Measurements from ENCODE around the gene VPS39.

The VPS39 gene

DNA sequence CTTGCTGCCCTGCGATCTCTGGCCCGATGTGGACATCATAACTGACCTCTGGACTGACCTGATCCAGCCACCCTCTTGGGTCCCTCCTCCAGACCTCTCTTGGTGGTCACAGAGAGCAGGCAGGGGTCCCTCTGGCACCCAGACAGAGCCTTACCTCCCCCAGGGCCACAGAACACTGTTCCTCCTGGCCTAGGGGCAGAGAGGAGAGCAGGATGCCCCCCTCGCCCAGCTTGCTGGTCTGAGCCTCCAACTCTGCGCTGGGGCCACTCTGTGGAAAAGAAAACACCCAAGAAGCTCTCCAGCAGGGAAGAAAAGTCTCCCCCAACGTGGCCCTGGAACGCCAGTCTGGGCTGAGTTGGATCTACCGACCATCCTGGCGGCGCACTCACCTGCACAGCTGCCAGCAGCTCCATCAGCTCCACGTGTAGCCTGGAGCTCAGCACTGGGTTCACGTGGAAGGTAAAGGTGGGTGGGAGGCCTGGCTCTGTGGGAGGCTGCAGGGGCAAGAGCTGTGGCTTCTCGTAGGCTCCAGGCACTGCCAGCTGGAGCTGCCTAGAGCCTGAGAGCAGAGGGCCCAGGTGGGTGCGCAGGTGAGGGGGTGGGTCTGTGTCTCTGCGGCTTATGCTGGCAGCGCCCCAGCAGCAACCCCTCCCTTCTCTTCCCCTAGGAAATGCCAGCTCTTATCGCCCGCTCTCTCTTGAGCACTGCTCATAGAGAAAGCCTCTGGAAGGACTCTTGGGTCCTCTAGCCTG is 57.7 kb downstream of the VPS39 start:
- DNase-seq, result peak in 39 of 42 donors; percentile 21 to 87 (median 62)

DNA sequence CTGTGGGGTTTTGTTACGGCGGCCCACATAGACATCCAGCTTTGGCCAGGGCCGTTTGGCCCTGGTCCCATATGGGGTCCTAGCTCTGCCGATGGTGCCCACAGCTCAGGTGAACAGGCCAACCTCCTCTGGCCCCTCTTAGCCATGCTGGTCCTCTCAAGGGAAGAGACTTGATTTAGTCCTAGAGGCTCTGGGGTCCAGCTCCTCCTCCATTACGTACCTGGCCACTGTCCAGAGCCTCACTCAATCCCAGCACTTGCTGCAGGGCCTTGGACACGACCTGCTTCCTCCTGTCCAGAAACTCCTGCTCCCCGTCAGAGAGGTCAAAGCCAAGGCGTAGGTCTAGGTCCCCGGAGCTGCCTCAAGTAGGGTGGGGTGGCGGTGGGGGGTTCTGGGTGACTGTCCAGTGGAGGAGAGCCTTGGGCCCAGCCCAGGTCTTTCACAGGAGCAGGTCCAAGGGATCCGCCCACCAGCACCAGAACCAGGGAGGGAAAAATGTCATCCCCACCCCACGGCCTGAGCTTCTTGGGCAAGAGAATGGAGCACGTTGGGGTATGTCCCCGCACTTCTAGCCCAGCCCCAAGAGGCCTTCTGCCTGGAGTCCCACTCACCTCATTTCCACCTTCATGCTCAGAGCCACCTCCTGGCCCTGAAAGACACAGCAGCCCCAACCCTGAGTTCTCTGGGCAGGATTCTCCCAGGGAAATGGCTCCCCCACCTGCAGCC is 58.4 kb downstream of the VPS39 start:
- intact Hi-C loops (cut with DNase I), result loop anchor here (10.0 kb wide), 1 partner anchor 165 kb away; no protein-coding TSS in a partner anchor

More for the DNA sequence above, 57.7 kb downstream of the VPS39 start:
- intact Hi-C loops (cut with DNase I), result no loop called here

DNA sequence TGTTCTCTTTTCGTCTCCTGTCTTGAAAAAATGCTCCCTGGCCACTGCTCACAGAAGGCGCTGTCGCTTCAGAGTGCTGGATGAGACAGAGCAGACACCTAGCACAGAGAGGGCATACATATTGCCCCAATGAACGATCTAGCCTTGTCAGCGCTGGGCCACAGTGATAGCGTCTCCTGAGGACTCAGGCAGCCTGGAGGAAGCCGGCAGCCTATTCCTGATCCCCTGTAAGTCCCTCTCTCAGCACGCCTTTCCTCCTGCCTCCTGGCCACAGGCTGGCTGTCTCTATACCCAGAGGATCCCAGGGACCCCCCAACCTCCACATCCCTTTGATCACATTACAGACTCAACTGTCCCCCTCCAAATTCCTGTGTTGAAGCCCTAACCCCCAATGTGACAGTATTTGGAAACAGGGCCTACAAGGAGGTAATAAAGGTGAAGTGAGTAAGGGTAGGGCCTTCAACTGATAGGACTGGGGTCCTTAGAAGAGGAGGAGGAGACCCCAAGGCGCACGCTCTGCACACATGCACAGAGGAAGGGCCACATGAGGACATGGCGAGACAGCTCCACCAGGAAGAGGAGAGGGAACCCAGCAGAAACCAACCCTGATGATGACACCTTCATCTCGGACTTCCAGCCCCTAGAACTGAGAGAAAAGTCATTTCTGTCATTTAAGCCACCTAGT is 59.2 kb downstream of the VPS39 start:
- intact Hi-C loops (cut with DNase I), result loop anchor here (10.0 kb wide), 1 partner anchor 164 kb away; no protein-coding TSS in a partner anchor
- DNase-seq, result peak in 6 of 42 donors; percentile 11 to 32 (median 20)

More for the DNA sequence above, 58.4 kb downstream of the VPS39 start:
- peak in 5 of 42 donors; percentile 22 to 37 (median 26) for DNase-seq

DNA sequence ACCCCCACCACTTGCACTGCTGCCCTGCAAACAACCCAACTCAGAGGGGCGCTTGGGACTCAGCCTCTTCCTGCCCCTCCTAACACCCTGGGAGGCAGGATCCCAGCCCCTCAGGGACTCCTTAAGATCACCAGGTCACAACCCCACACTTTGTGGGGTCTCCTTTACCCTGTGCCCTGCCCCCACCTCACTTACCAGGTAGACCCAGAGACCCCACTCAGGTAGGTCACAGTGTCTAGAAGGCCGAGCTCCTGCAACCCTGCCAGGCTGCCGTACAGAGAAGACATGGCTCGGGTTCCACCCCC is 60.7 kb downstream of the VPS39 start:
- peak in 4 of 42 donors; percentile 11 to 18 (median 14) for DNase-seq
- intact Hi-C loops (cut with DNase I), result loop anchor here (10.0 kb wide), 1 partner anchor 163 kb away; no protein-coding TSS in a partner anchor

DNA sequence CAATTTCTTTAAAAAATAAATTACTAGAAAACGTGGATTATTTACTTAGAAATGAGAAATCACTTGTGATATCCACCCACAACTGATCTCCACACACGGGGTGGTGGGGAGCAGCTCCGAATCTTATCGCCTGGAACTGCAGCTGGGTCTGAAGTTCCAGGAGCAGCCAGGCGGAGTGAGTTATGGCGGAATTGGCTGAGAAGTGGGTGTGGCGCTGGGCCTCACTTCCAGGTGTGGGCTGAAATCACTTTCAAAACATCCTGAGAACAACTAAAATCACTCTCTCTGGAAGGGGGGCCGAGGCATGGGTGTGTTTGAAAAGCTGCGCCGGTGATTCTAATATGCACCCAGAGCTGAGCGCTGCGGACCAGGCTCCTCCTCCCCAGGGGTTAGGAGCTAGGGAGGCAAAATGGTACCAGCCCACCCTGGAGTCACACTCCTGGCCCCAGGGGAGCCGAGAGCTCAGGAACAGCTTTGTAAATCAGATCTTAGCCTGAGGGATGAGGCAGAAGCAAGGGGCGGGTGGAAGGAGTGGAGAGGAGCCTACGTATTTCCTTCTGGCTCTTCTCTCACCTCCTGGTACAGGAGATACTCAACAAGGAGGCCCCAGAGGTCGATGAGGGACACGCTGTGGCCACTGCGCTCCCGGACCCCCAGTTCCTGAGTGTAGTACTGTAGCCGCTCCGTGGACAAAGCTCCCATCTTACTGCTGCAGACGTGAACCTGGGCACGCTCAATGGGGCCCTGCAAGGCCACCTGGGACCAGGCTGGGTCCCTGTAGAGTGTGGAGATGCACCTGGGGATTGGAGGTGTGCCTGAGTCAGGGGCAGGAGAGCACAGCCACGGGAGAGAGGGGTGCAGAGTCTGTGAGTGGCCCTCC is 61.3 kb downstream of the VPS39 start:
- DNase-seq, result peak in 7 of 42 donors; percentile 4 to 34 (median 21)
- intact Hi-C loops (cut with DNase I), result loop anchor here (10.0 kb wide), 1 partner anchor 162 kb away; no protein-coding TSS in a partner anchor

DNA sequence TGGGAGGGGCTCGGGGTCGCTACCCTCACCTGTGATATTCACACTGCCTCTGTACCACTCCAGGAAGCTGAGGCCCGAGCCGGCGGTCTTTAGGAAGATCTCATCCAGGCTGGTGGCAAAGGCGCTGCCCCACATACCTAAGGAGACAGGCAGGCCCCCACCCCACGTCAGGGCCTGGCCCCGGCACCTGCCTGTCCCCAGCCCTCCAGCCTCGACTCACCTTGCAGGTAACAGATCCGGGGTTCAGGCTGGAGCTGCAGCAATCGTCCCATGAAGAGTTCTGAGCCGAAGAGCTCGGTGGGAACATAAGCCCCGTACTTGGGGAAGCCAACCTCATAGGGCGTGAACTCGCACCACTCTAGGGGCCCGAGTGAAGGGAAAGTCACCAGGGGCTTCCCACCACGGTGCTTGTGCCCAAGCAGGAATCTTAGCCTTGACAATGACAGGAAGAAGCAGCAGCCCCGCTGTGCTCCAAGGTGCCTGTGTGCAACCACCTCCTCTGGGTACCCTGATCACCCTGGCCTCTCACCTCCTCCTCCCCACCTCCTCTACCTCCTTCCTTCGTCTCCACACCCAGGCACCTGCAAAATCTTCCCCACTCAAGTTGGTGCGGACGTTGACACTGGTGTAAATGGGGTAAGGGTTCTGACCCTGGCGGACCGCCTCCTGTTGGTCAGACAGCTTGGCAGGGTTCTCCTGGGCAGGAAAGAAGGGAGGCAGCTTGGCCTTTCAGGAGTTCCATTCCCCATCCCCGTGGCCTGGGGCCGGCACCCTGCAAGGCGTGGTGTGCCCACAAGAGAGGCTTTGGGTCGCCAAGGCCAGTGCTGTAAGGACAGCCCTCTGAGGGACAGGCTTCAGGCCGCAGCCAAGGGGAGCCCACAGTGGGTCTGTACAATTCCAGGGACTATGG is 62.3 kb downstream of the VPS39 start:
- intact Hi-C loops (cut with DNase I), result loop anchor here (10.0 kb wide), 1 partner anchor 161 kb away; no protein-coding TSS in a partner anchor
- peak in 7 of 42 donors; percentile 6 to 25 (median 20) for DNase-seq

DNA sequence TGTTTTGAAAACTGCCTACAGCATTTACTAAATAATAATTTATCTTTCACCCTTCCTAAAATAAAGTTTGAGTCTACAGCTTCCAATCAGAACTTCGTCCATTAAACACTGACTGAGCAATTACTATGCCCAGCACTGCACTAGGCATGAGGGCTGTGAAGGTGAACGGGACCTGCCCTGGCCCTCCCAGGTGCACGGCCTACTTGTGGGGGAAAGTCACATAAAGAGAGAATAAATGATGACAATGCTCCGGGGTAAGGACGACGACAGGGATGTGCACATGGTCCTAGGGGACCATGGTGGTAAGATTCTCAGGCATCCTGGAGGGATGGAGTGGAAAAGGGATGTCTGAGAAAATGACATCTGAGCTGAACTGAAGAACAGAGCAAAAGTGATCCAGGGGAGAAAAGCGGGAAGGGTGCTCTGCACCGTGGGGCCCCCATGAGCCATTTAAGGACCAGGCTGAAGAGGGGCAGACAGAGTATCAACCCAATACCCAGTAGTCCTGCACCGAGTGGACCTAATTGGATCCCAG is 63.2 kb downstream of the VPS39 start:
- intact Hi-C loops (cut with DNase I), result loop anchor here (10.0 kb wide), 1 partner anchor 160 kb away; no protein-coding TSS in a partner anchor
- DNase-seq, result peak in 4 of 42 donors; percentile 10 to 29 (median 16)

DNA sequence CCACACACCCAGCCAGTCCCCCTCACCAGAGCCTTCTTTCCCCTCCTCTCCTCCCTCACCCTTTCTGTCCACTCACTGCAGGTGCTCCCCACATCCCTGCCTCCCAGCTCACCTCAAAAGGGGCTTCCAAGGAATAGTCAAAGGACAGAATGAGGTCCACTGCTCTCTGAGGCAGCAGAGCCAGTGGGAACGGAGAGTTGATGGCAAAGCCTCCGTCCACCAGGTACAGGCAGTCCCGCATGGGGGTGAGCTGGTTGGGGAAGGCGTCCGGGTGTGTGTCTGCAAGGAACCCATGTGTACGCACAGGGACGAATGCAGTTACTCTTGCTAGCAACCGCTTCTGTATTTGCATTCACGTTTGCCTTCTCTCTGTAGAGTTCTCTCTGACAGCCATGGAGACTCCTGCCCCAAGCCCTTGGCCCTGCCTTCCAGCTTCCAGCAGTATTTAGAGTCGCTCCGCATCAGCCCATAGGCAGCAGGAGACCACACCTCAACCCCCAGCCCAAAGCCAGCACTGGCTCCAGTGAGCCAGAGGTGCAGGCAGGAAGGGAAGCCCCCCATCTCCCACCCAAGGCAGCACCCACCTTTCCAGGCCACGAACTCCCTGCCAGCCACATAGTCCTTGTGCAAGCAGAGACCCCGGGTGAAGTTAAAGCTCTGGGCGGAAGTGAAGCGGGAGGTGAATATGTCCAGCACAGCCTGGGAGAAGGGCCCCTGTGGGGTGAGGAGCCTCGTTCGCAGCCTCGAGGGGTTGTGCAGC is 64.1 kb downstream of the VPS39 start:
- intact Hi-C loops (cut with DNase I), result loop anchor here (10.0 kb wide), 1 partner anchor 159 kb away; no protein-coding TSS in a partner anchor

DNA sequence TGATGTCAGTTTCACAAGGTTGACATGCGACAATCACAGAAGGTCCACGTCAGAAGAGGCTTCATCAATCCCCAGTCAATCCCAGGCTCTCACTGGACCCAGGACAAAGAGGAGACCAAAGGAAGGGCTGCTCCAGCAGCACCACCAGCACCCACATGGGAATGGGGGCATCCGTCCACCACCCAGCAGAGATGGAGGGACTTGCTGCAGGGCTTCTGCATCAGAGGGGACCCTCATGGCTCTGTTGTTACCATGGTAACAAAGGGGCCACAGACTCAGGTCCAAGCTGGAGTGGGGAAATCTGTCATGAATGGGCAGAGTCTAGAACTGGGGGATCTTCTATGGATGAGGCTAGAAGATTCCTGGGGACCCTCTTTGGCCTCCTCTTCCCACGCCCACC is 64.7 kb downstream of the VPS39 start:
- DNase-seq, result peak in 3 of 42 donors; percentile 1 to 18 (median 3)
- intact Hi-C loops (cut with DNase I), result loop anchor here (10.0 kb wide), 1 partner anchor 159 kb away; no protein-coding TSS in a partner anchor

More for the DNA sequence above, 64.1 kb downstream of the VPS39 start:
- peak in 7 of 42 donors; percentile 1 to 25 (median 13) for DNase-seq

DNA sequence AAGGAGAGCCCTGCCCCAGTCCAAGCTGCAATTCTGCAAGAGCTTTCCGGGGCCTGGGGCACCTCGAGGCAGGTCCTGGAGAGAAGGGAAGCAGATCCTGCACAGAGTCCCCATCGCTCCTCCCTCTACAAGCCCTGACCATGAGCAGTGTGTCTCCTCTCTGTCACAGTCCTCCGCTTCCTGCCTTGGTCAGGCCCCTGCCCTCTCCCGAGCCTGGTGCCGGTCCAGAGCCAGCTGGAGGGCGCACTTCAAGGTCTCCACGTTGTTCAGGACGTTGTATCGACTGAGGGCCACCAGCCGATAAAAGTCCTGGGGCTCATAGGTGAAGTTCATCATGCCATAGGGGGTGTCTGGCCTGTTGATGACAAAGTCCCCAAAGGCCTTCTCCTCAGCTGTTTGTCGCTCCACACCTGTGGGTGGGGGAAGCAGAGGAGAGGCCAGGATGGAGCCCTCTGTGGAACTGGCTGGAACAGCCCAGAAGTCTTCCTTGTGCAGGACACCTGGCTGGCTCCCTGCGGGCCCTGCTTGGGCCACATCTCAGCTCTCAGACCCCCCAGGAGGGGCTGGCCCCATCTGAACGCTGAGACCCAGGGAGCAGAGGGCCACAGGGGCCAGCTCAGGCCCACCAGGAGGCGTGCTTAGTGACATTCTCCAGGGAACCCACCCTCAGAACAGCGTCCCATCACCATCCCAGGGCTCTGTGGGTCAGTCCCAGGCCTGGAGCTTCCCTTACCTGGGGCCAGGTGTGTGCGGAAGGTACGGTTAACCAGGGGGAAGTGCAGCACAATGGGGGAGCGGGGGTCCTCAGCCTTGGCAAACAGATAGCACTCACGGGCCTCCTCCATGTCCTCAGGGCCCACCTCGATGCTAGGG is 66.1 kb downstream of the VPS39 start:
- peak in 6 of 42 donors; percentile 3 to 19 (median 13) for DNase-seq
- intact Hi-C loops (cut with DNase I), result loop anchor here (10.0 kb wide), 1 partner anchor 157 kb away; no protein-coding TSS in a partner anchor

DNA sequence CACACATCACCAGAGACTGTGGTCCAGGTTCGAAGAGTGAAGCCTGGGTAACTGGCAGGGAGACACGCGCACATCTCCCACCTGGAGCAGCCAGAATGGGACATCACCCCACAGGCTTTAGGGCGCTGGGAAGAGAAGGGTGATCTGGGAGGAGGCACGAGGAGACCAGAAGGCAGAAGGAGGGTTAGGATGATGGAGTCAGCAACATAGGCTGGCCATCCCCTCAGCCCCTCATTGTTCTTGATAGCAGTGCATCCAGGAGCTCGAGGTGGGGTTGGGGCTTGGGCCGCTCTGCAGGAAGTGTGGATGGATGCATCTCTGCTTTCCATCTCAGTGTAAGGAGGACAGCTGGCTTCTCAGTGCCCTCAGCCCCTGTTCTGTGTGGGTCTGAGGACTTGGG is 66.9 kb downstream of the VPS39 start:
- intact Hi-C loops (cut with DNase I), result loop anchor here (10.0 kb wide), 1 partner anchor 156 kb away; no protein-coding TSS in a partner anchor
- DNase-seq, result peak in 5 of 42 donors; percentile 4 to 28 (median 15)

DNA sequence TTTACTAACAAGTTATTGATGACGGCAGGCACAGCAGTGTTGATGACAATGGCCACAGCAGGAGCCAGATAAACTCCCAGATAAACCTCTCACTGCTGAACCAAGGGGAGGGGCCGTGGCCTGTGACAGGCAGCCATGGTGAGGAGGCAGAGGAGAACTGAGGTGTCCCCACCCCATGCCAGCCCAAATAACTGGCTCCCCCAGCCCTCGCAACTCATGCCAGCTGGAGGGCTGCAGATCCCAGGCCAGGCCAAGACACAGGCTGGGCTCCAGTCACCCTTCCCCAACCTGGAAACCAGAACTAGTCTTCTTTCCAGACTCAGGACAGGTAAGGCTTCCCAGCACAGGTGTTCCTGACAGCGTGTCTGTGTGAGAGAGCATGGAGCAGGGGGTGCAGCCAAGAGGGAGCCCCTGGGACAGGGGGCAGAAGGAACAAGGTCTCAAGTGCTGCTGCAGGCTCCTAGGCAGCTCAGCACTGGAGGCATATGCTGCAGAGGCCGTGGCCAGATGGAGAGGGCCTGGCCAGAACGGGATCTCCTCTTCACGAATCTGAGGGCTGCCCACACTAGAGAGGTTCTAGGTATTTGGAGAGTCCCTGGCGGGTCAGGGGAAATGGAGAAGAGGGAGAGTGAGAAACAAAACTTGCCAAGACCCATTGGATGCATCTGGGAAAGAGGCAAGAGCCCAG is 67.6 kb downstream of the VPS39 start:
- intact Hi-C loops (cut with DNase I), result loop anchor here (10.0 kb wide), 1 partner anchor 156 kb away; no protein-coding TSS in a partner anchor
- peak in 6 of 42 donors; percentile 4 to 32 (median 19) for DNase-seq

DNA sequence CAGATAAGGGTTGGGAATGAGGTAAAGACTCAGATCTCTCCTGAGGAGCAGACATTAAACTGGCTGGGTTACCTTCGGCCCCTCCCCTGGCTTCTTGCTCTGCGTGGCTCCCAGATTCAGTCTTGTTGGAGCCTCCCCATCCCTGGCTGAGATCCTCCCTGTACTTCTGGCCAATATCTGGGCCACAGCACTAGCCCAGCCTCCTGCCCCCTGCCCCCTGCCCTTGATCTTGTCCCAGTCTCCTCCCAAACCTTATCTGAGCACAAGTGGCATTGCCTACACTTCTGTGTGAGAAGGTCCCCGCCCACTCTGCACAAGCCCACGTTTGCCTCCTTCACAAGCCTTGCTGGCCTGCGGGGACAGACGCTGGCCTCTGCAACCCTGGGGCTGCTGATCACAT is 68.5 kb downstream of the VPS39 start:
- peak in 8 of 42 donors; percentile 2 to 35 (median 16) for DNase-seq
- intact Hi-C loops (cut with DNase I), result loop anchor here (5.0 kb wide), 1 partner anchor 72 kb away; no protein-coding TSS in a partner anchor

DNA sequence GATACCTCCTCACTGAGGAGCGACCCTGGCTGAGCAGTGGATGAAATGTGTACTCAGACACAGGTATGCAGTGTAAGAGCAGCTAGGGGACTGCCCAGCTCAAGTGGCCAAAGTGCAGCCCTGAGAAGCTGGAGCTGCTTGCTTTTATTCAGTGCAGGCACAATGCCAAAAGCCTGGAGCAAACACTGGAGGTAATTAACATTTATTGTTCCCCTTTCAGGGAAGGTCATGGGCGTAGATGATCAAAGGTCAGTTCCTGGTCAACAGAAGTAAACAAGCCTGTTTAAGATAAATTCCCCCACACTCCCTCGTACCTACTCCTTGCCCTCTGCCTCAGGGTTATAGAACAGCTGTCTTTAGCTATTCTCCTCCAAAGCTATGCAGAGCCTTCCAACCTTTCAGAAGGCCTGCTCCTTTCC is 69.1 kb downstream of the VPS39 start:
- peak in 8 of 42 donors; percentile 5 to 39 (median 16) for DNase-seq
- intact Hi-C loops (cut with DNase I), result loop anchor here (5.0 kb wide), 1 partner anchor 72 kb away; no protein-coding TSS in a partner anchor
